GM19438 (cell line): ENCODE results near the gene GBP7.

Experiments
- ATAC-seq: cut with Tn5 transposase; IDR thresholded peaks from one replicate; pipeline ENCODE4 v1.9.1; 2021; ENCODE audit warnings: low read depth; ENCODE audit not compliant: unreplicated experiment

GBP7 gene

GRCh38 chr1:89125913-89126580, 49.8 kb downstream of the GBP7 start, which contains the start of gene GBP2:
Gene GBP2, minus strand, starts transcription at chr1:89126114. Its CDS starts 4,148 bp downstream, at chr1:89121966.
- peak; percentile 67 for ATAC-seq

- ATAC-seq = peak; percentile 33
Observed at GRCh38 chr1:89125240-89125912, 50.4 kb downstream of the GBP7 start.

DNA sequence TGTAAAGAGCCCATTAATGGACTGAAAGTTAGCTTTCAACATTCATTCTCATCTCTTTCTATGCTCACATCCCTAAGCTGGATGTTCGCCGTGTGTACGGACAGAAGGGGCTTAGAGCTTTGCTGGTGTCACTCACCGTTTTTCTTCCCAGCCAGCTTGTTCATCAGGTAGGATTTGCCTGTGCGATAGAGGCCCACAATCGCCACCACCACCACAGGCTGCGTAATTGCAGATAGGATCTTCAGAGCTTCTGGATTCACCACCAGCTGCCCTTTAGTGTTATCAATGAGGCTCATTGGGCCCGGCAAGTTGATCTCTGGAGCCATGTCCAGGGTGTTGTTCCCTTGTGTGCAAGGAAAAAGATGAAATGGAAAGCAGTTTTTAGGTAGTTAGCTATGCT, 54.2 kb downstream of the GBP7 start:
- ATAC-seq = no peak

DNA sequence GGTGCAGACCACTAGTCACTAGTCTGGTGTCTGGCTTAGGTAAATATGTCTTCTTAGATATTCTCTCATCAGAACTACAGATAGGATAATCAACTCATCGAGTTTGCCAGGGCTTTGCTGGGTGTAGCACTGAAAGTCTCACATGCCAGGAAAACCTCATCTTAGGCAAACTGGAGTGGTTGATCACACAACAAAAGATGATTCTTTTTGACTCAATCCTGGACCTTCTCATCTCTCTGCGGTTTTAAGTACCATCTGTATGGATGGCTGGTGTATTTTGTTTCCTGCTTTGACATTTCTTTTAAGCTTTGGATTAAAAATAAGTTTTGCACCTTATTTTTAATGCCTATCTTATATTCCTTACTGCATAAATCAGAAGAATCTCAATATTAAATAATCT, 61.1 kb downstream of the GBP7 start:
- ATAC-seq = no peak

- no peak for ATAC-seq
Observed at GRCh38 chr1:89112871-89113613, 62.8 kb downstream of the GBP7 start.

DNA sequence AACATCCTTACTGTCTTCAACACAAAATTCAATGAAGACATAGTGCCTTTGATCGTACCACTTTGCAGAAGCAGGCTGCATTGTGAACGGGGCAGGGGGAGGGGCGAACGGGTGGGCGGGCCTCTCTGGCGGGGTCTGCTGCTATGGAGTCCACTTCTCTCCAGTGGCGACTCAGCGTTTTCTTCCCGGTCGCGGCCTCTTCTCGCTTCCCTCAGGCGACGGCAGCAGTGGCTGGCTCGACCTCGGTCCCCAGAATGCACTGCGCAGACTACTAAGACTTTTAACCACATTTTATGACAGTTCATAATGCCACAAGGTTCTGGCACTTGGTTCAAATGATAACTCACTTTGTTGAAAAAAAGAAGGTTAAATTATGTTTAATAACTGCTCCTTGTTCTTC, 71.1 kb downstream of the GBP7 start:
- no peak for ATAC-seq

GRCh38 chr1:89104147-89104546, 71.7 kb downstream of the GBP7 start:
- ATAC-seq = no peak

- no peak for ATAC-seq
Observed at GRCh38 chr1:89102021-89102420, 73.8 kb downstream of the GBP7 start.

GRCh38 chr1:89100412-89100811, 75.4 kb downstream of the GBP7 start:
- no peak for ATAC-seq

DNA sequence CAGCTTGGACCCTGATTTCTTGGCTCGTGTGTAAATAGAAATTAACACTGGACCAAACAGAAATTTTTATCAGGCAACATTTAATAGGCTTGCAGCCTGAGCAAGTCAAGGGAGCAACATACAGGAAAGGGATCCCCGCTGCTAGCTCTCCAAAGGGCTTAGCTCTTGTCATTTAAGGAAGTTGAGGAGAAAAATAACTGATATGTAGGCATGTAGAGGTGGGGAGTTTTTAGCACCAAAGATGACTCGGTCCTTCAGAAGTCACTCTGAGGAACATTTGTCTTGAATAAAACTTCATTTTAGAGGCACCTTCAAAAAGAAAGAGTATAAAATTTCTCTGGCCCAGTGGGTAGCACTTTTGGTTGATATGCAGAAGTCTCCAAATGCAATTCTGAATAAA, 76.9 kb downstream of the GBP7 start:
- no peak for ATAC-seq

GRCh38 chr1:89095737-89096136, 80.1 kb downstream of the GBP7 start:
- ATAC-seq = no peak

DNA sequence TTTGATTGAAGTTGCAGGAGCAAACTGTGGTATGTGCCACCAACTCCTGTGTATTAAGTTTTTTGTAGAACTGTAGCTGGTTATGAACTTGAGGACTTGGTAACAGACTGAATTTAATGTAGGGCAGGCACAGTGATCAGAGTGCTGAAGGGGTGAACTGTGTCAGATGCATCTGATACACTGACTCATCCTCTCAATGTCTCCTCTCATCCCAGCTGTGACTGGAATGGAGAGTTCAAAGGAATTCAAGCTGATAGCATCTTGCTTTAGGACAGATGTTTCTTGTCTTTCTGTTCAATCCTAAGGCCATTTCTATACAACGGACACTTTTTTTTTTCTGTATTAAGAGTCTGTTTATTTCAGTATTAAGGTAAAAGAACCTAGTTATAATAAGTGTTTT, 85.8 kb downstream of the GBP7 start:
- no peak for ATAC-seq

GRCh38 chr1:89088572-89088971, 87.2 kb downstream of the GBP7 start:
- no peak for ATAC-seq

- ATAC-seq = no peak
Observed at GRCh38 chr1:89087241-89087640, 88.6 kb downstream of the GBP7 start.

GRCh38 chr1:89085781-89086180, 90.0 kb downstream of the GBP7 start:
- no peak for ATAC-seq
